Osteoblast (primary cell): ENCODE results near the gene YPEL4. TPM values are rescaled to one million over a fixed set of nuclear protein-coding genes. Genes with fewer than 3 reads are reported as not detected.

Source experiments
- DNase-seq: peaks from one replicate; pipeline ENCODE4 v3.0.0; 2011; ENCODE audit warnings: low spot score, mixed read lengths; ENCODE audit not compliant: insufficient read length; ENCODE audit errors: missing footprints
- H2AFZ ChIP-seq: 2 replicates; pipeline ENCODE4 v1.6.0; 2011; ENCODE audit warnings: mild to moderate bottlenecking, low read length
- H3K27ac ChIP-seq: 2 replicates; pipeline ENCODE4 v1.5.1; 2011; ENCODE audit warnings: mild to moderate bottlenecking, low read depth, low read length, moderate library complexity
- H3K27me3 ChIP-seq: 2 replicates; pipeline ENCODE4 v1.6.0; 2012; ENCODE audit warnings: mild to moderate bottlenecking, control low read depth, inconsistent platforms, low read length, moderate library complexity; ENCODE audit not compliant: insufficient read depth
- H3K36me3 ChIP-seq: 2 replicates; pipeline ENCODE4 v1.5.1; 2011; ENCODE audit warnings: mild to moderate bottlenecking, low read length, control low read depth, moderate library complexity; ENCODE audit not compliant: insufficient read depth
- H3K4me1 ChIP-seq: 2 replicates; pipeline ENCODE4 v1.5.1; 2011; ENCODE audit warnings: mild to moderate bottlenecking, low read length, control low read depth, moderate library complexity; ENCODE audit not compliant: insufficient read depth
- H3K4me2 ChIP-seq: 2 replicates; pipeline ENCODE4 v1.6.0; 2011; ENCODE audit warnings: mild to moderate bottlenecking, low read length; ENCODE audit not compliant: insufficient read depth
- H3K4me3 ChIP-seq: fragments of 200-600 bp; sonication (generic); 3 replicates; pipeline ENCODE4 v1.5.1; 2012; ENCODE audit warnings: mild to moderate bottlenecking, low read length, inconsistent platforms; ENCODE audit not compliant: insufficient read depth
- H3K79me2 ChIP-seq: 2 replicates; pipeline ENCODE4 v1.6.0; 2012; ENCODE audit warnings: mild to moderate bottlenecking, low read length, control low read depth, inconsistent platforms; ENCODE audit not compliant: insufficient read depth
- H3K9me3 ChIP-seq: 2 replicates; pipeline ENCODE4 v1.5.1; 2011; ENCODE audit warnings: low read depth, low read length, control low read depth
- H4K20me1 ChIP-seq: 2 replicates; pipeline ENCODE4 v1.6.0; 2012; ENCODE audit warnings: mild to moderate bottlenecking, low read length, control low read depth; ENCODE audit not compliant: insufficient read depth
- CTCF ChIP-seq: IDR thresholded peaks from 2 replicates; pipeline ENCODE4 v1.5.1; 2011; ENCODE audit warnings: mild to moderate bottlenecking, low read depth, low read length, moderate library complexity; ENCODE audit errors: extremely low read depth
- small RNA-seq: library from RNA; depleted of rRNA; stranded (forward); fragments of <200 nt; gene quantifications from one replicate; pipeline ENCODE3, GENCODE V24; 2012
- total RNA-seq: library from RNA; depleted of rRNA; stranded (reverse); fragments of >200 nt; gene quantifications from 2 replicates; pipeline ENCODE4 v1.2.3, GENCODE V29; 2012

The YPEL4 gene
- total RNA-seq, 1 donor, result 0.72 TPM

GRCh38 chr11:57596266-57596885 is 53.3 kb downstream of the YPEL4 start:
- Histone ChIP-seq H3K4me2 (no peak overlapping the region), H3K27ac (no peak overlapping the region), H4K20me1 (no peaks in the 10 kb centered on the region), H3K4me3 (no peak overlapping the region), H2AFZ (no peak overlapping the region), H3K4me1 (peaks cover 18% of the 10 kb centered on the region), H3K9me3 (no peaks in the 10 kb centered on the region), H3K27me3 (no peaks in the 10 kb centered on the region), H3K79me2 (no peaks in the 10 kb centered on the region), H3K36me3 (no peaks in the 10 kb centered on the region)
- no peak for TF ChIP-seq CTCF
- DNase-seq, result no peak

Small RNA genes within 50 kb of the gene (small RNA-seq; reads per million reads assigned to genes)
- 3,740 reads per million, percentile 99 among the genes with 10 or more reads in this experiment for gene MIR130A

Other genes with a start within 250 kb of the YPEL4 start
- gene SLC43A3, start 222.8 kb downstream of the YPEL4 start, total RNA-seq, result 51.4 and 61.0 TPM in 2 replicates
- 0.29 and 0.36 TPM in 2 replicates for gene RTN4RL2, start 189.4 kb downstream of the YPEL4 start, total RNA-seq
- gene SLC43A1, start 134.2 kb downstream of the YPEL4 start, total RNA-seq, result 18.5 and 28.0 TPM in 2 replicates
- gene TIMM10, start 119.2 kb downstream of the YPEL4 start, total RNA-seq, result 22.1 and 25.7 TPM in 2 replicates
- not detected in 2 replicates for gene SMTNL1, start 112.3 kb downstream of the YPEL4 start, total RNA-seq
- gene UBE2L6, start 82.2 kb downstream of the YPEL4 start, total RNA-seq, result 61.3 and 65.9 TPM in 2 replicates
- 31.5 and 47.7 TPM in 2 replicates for gene SERPING1, start 52.2 kb downstream of the YPEL4 start, total RNA-seq
- 15.2 and 15.6 TPM in 2 replicates for gene CLP1, start 7.8 kb upstream of the YPEL4 start, total RNA-seq
- 48.3 and 48.9 TPM in 2 replicates for gene ZDHHC5, start 18.2 kb upstream of the YPEL4 start, total RNA-seq
- 13.4 and 13.6 TPM in 2 replicates for gene MED19, start 62.3 kb upstream of the YPEL4 start, total RNA-seq
- gene TMX2, start 62.7 kb upstream of the YPEL4 start, total RNA-seq, result 41.3 and 47.8 TPM in 2 replicates
- 58.9 and 68.8 TPM in 2 replicates for gene SELENOH, start 91.6 kb upstream of the YPEL4 start, total RNA-seq
- not detected in 2 replicates for gene BTBD18, start 101.9 kb upstream of the YPEL4 start, total RNA-seq
- 126 and 140 TPM in 2 replicates for gene CTNND1, start 111.9 kb upstream of the YPEL4 start, total RNA-seq